HCT116 (cell line): ENCODE data around the gene RRBP1. TPM values are rescaled to one million over a fixed set of nuclear protein-coding genes. Genes with fewer than 3 reads are reported as not detected.

Source experiments
- ATAC-seq: fragments of 200-7000 bp; cut with Tn5 transposase; 2 replicates; pipeline ENCODE4 v1.9.1; 2020; ENCODE audit warnings: mild to moderate bottlenecking, moderate library complexity
- BruUV-seq: library from RNA; stranded (reverse); fragments of 400-500 nt; replicated peaks from 2 replicates; lab custom pipeline; 2021; lab: Mats Ljungman, UMichigan
- CTCF ChIA-PET: fragments of 300-600 bp; sonication (Branson Sonifier 250); formaldehyde crosslinking; loops from one replicate; lab custom pipeline; 2021; ENCODE audit warnings: antibody characterized with exemption; lab: Charles Lee
- POLR2A ChIA-PET: fragments of 300-600, 350-600 bp; sonication (Branson Sonifier 250); formaldehyde crosslinking; loops from one replicate; lab custom pipeline; 2021; ENCODE audit warnings: antibody characterized with exemption; lab: Charles Lee
- RAD21 ChIA-PET, 2 experiments: fragments of 300-600 bp; sonication (Branson Sonifier 250); formaldehyde crosslinking; loops; one replicate each; lab custom pipeline; 2023; ENCODE audit warnings: low total read pairs in 2 of 2; ENCODE audit not compliant: uncharacterized antibody in 2 of 2, unreplicated experiment in 2 of 2, low non-redundant PET in 1 of 2; lab: Charles Lee
- DNase-seq: peaks from one replicate; pipeline ENCODE4 v3.0.0-alpha.2; 2010; ENCODE audit warnings: low read depth, low spot score
- H2AFZ ChIP-seq: fragments of 200-600 bp; shearing (Covaris generic), sonication (generic); 2 replicates; pipeline ENCODE4 v1.6.1; 2017; ENCODE audit warnings: low read depth, mixed run types, mixed read lengths, antibody characterized with exemption, low read length; ENCODE audit not compliant: poor library complexity, severe bottlenecking
- H3K27ac ChIP-seq: 2 replicates; pipeline ENCODE4 v1.5.1; 2012; ENCODE audit warnings: low read depth, low read length
- H3K27me3 ChIP-seq: fragments of 200-600 bp; sonication (generic); 2 replicates; pipeline ENCODE4 v1.6.1; 2016; ENCODE audit warnings: mixed run types, low read length, mixed read lengths; ENCODE audit not compliant: insufficient read depth
- H3K36me3 ChIP-seq, 2 experiments: fragments of 200-500 bp in 1 of 2; fragments of 200-600 bp in 1 of 2; sonication (Bioruptor generic) in 1 of 2; sonication (generic) in 1 of 2; 2 replicates each; pipeline versions ENCODE4 v1.5.1 to v1.6.1; 2014 to 2016; ENCODE audit warnings: low read length in 2 of 2, inconsistent platforms in 1 of 2, mixed read lengths in 1 of 2, mixed run types in 1 of 2; ENCODE audit not compliant: insufficient read depth in 2 of 2, control insufficient read depth in 1 of 2
- H3K4me1 ChIP-seq, 2 experiments: fragments of 200-600 bp in 1 of 2; sonication (generic) in 1 of 2; 2 replicates each; pipeline versions ENCODE4 v1.5.1 to v1.6.1; 2012 to 2017; ENCODE audit warnings: low read length in 2 of 2, inconsistent platforms in 1 of 2, mild to moderate bottlenecking in 1 of 2, mixed read lengths in 1 of 2, mixed run types in 1 of 2, moderate library complexity in 1 of 2; ENCODE audit not compliant: insufficient read depth in 2 of 2, control insufficient read depth in 1 of 2
- H3K4me2 ChIP-seq: fragments of 200-600 bp; sonication (generic); 2 replicates; pipeline ENCODE4 v1.6.1; 2017; ENCODE audit warnings: mixed run types, low read length, mixed read lengths
- H3K4me3 ChIP-seq, 2 experiments: fragments of 200-600 bp in 1 of 2; sonication (generic) in 1 of 2; replicated peaks in 1 of 2; 2 replicates each; pipeline ENCODE4 v1.5.1; 2011 to 2016; ENCODE audit warnings: low read length in 2 of 2, control low read depth in 1 of 2, low read depth in 1 of 2, mild to moderate bottlenecking in 1 of 2, mixed read lengths in 1 of 2, mixed run types in 1 of 2
- H3K79me2 ChIP-seq: fragments of 200-600 bp; sonication (generic); 2 replicates; pipeline ENCODE4 v1.6.1; 2017; ENCODE audit warnings: mild to moderate bottlenecking, mixed run types, low read length, moderate library complexity, mixed read lengths; ENCODE audit not compliant: insufficient read depth
- H3K9ac ChIP-seq: fragments of 200-600 bp; sonication (generic); 2 replicates; pipeline ENCODE4 v1.6.1; 2016; ENCODE audit warnings: low read length, mixed read lengths
- H3K9me2 ChIP-seq: fragments of 200-600 bp; sonication (generic), shearing (Covaris generic); 2 replicates; pipeline ENCODE4 v1.6.1; 2017; ENCODE audit warnings: mixed run types, mild to moderate bottlenecking, moderate library complexity; ENCODE audit not compliant: insufficient read depth
- H3K9me3 ChIP-seq, 2 experiments: fragments of 200-500 bp in 1 of 2; fragments of 200-600 bp in 1 of 2; sonication (Bioruptor generic) in 1 of 2; sonication (generic) in 1 of 2; 2 replicates each; pipeline ENCODE4 v1.6.1; 2014 to 2017; ENCODE audit warnings: low read length in 2 of 2, mixed read lengths in 2 of 2, inconsistent platforms in 1 of 2, low read depth in 1 of 2, mild to moderate bottlenecking in 1 of 2, mixed run types in 1 of 2, moderate library complexity in 1 of 2; ENCODE audit not compliant: control insufficient read depth in 1 of 2, insufficient read depth in 1 of 2
- H4K20me1 ChIP-seq: fragments of 200-600 bp; sonication (generic), shearing (Covaris generic); 2 replicates; pipeline ENCODE4 v1.6.1; 2017; ENCODE audit warnings: mixed run types, mild to moderate bottlenecking, moderate library complexity; ENCODE audit not compliant: insufficient read depth
- CBX3 ChIP-seq: IDR thresholded peaks from 2 replicates; pipeline ENCODE4 v1.6.1; 2012; ENCODE audit warnings: low read depth
- ELF1 ChIP-seq: IDR thresholded peaks from 2 replicates; pipeline ENCODE4 v1.6.1; 2012; ENCODE audit warnings: low read depth, borderline replicate concordance
- EZH2 ChIP-seq: fragments of 200-600 bp; sonication (generic); IDR thresholded peaks from 2 replicates; pipeline ENCODE4 v1.6.1; 2017; ENCODE audit warnings: antibody characterized with exemption, mixed run types
- EZH2phosphoT487 ChIP-seq: fragments of 200-600 bp; IDR thresholded peaks from 2 replicates; pipeline ENCODE4 v1.6.1; 2018; ENCODE audit warnings: antibody characterized with exemption, borderline replicate concordance
- JUND ChIP-seq: IDR thresholded peaks from 2 replicates; pipeline ENCODE4 v1.6.1; 2012
- POLR2A ChIP-seq: IDR thresholded peaks from 2 replicates; pipeline ENCODE4 v1.7.0; 2011; ENCODE audit warnings: borderline replicate concordance; ENCODE audit not compliant: insufficient read depth, insufficient read length; ENCODE audit errors: extremely low read depth
- RAD21 ChIP-seq: IDR thresholded peaks from 2 replicates; pipeline ENCODE4 v1.6.1; 2012; ENCODE audit warnings: low read depth, mild to moderate bottlenecking
- SIN3A ChIP-seq: IDR thresholded peaks from 2 replicates; pipeline ENCODE4 v1.6.1; 2012; ENCODE audit warnings: low read depth
- SRF ChIP-seq: IDR thresholded peaks from 2 replicates; pipeline ENCODE4 v1.6.1; 2012; ENCODE audit warnings: low read depth
- TCF7L2 ChIP-seq: IDR thresholded peaks from 2 replicates; pipeline ENCODE4 v1.7.0; 2011; ENCODE audit warnings: borderline replicate concordance, inconsistent platforms; ENCODE audit not compliant: insufficient read depth, insufficient read length; ENCODE audit errors: extremely low read depth
- ZFX ChIP-seq: fragments of 450-650 bp; IDR thresholded peaks from 2 replicates; pipeline ENCODE4 v1.6.1; 2017
- ZNF274 ChIP-seq: fragments of 200-500 bp; sonication (Bioruptor generic); IDR thresholded peaks from 2 replicates; pipeline ENCODE4 v1.6.1; 2014; ENCODE audit warnings: mild to moderate bottlenecking, low read depth, low read length, inconsistent platforms
- intact Hi-C: fragments of 100-400 bp; cut with micrococcal nuclease; formaldehyde crosslinking; loops from 2 replicates; pipeline ENCODE4 v1.10.0; 2022
- total RNA-seq: library from RNA; stranded (reverse); gene quantifications from one replicate; pipeline ENCODE4 v1.2.1, GENCODE V29; 2021; ENCODE audit not compliant: unreplicated experiment
- TF ChIP-seq, protein P1 (sequence below), 3 experiments: fragments of 200-600 bp in 1 of 3; sonication (generic) in 1 of 3; IDR thresholded peaks in 2 of 3; conservative IDR thresholded peaks in 1 of 3; 2 replicates each; pipeline ENCODE4 v1.5.1; 2012 to 2017; ENCODE audit warnings: low read depth in 2 of 3, low read length in 2 of 3, antibody characterized with exemption in 1 of 3, borderline replicate concordance in 1 of 3, control low read depth in 1 of 3, mild to moderate bottlenecking in 1 of 3, mixed read lengths in 1 of 3, mixed run types in 1 of 3, moderate library complexity in 1 of 3; ENCODE audit not compliant: insufficient read depth in 1 of 3
- TF ChIP-seq, protein P2 (sequence below): IDR thresholded peaks from 2 replicates; pipeline ENCODE4 v1.6.1; 2012; ENCODE audit warnings: low read depth
- TF ChIP-seq, protein P3 (sequence below): IDR thresholded peaks from 2 replicates; pipeline ENCODE4 v1.6.1; 2011; ENCODE audit warnings: mild to moderate bottlenecking, low read length, moderate library complexity; ENCODE audit not compliant: insufficient replicate concordance; ENCODE audit errors: extremely low read depth

Gene RRBP1
- total RNA-seq, 1 experiment from 2014 or later, result 123 TPM

DNA sequence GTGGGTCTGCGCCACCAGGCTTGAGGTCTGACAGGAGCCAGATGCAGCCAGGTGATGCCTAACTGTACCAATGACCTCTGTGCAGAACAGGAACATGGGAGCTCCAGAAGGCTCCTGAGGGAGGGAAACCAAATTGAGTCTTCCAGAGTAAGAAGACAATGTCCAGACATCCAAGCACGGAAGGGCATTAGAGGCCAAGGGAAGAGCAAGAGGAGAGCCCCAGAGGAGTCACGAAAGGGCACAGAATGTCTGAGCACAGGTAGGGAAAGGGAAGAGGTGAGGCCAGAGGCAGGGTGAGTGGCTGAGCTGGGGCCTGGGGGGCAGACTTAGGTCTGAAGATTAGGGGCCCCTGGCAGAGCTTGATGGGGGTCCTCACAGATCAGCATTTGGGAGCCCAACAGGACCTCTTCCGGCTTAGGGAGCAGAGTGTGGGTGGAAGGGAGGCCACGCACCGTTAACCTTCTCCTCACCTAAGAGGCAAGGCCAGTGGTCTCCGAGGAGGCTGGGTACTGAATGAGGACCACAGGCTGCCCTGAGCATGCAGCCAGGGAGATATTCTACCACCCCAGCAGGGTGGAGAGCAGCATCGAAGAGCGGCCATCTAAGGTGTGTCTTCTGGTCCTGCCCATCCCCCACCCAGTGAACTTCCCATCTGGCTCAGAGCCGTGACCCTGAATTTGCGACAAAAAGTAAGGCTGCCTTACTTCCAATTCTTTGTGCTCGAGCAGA, 41.7 kb downstream of the RRBP1 start:
- TF ChIP-seq ELF1 (no peak), EZH2 (no peak), TCF7L2 (no peak), RAD21 (no peak), ZFX (no peak), SIN3A (no peak), ZNF274 (no peak), POLR2A (no peak), EZH2phosphoT487 (no peak), CBX3 (no peak), SRF (no peak), JUND (no peak)
- TF ChIP-seq, protein P1, sequence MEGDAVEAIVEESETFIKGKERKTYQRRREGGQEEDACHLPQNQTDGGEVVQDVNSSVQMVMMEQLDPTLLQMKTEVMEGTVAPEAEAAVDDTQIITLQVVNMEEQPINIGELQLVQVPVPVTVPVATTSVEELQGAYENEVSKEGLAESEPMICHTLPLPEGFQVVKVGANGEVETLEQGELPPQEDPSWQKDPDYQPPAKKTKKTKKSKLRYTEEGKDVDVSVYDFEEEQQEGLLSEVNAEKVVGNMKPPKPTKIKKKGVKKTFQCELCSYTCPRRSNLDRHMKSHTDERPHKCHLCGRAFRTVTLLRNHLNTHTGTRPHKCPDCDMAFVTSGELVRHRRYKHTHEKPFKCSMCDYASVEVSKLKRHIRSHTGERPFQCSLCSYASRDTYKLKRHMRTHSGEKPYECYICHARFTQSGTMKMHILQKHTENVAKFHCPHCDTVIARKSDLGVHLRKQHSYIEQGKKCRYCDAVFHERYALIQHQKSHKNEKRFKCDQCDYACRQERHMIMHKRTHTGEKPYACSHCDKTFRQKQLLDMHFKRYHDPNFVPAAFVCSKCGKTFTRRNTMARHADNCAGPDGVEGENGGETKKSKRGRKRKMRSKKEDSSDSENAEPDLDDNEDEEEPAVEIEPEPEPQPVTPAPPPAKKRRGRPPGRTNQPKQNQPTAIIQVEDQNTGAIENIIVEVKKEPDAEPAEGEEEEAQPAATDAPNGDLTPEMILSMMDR (IDR thresholded peaks at IDR 0.05 in 2 of 3, conservative IDR thresholded peaks at IDR 0.05 in 1 of 3; ENCODE audit: borderline replicate concordance in 1 of 3, insufficient read depth in 1 of 3, low read depth in 2 of 3, low read length in 2 of 3), result no peak
- TF ChIP-seq, protein P2, sequence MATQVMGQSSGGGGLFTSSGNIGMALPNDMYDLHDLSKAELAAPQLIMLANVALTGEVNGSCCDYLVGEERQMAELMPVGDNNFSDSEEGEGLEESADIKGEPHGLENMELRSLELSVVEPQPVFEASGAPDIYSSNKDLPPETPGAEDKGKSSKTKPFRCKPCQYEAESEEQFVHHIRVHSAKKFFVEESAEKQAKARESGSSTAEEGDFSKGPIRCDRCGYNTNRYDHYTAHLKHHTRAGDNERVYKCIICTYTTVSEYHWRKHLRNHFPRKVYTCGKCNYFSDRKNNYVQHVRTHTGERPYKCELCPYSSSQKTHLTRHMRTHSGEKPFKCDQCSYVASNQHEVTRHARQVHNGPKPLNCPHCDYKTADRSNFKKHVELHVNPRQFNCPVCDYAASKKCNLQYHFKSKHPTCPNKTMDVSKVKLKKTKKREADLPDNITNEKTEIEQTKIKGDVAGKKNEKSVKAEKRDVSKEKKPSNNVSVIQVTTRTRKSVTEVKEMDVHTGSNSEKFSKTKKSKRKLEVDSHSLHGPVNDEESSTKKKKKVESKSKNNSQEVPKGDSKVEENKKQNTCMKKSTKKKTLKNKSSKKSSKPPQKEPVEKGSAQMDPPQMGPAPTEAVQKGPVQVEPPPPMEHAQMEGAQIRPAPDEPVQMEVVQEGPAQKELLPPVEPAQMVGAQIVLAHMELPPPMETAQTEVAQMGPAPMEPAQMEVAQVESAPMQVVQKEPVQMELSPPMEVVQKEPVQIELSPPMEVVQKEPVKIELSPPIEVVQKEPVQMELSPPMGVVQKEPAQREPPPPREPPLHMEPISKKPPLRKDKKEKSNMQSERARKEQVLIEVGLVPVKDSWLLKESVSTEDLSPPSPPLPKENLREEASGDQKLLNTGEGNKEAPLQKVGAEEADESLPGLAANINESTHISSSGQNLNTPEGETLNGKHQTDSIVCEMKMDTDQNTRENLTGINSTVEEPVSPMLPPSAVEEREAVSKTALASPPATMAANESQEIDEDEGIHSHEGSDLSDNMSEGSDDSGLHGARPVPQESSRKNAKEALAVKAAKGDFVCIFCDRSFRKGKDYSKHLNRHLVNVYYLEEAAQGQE, result no peak
- TF ChIP-seq, protein P3, sequence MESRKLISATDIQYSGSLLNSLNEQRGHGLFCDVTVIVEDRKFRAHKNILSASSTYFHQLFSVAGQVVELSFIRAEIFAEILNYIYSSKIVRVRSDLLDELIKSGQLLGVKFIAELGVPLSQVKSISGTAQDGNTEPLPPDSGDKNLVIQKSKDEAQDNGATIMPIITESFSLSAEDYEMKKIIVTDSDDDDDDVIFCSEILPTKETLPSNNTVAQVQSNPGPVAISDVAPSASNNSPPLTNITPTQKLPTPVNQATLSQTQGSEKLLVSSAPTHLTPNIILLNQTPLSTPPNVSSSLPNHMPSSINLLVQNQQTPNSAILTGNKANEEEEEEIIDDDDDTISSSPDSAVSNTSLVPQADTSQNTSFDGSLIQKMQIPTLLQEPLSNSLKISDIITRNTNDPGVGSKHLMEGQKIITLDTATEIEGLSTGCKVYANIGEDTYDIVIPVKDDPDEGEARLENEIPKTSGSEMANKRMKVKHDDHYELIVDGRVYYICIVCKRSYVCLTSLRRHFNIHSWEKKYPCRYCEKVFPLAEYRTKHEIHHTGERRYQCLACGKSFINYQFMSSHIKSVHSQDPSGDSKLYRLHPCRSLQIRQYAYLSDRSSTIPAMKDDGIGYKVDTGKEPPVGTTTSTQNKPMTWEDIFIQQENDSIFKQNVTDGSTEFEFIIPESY, result no peak
- H4K20me1 ChIP-seq, result no peaks in the 10 kb centered on the region
- POLR2A ChIA-PET, result no interaction called here

More for the DNA sequence above, 41.7 kb downstream of the RRBP1 start:
- Histone ChIP-seq H2AFZ (no peak overlapping the region), H3K9me2 (no peaks in the 10 kb centered on the region), H3K4me3 (no peak overlapping the region), H3K9ac (no peak overlapping the region), H3K36me3 (peaks cover 6 to 14% of the 10 kb centered on the region in 2 experiments; a peak in 2 of 4 replicates), H3K79me2 (peaks cover 22% of the 10 kb centered on the region), H3K4me1 (no peaks in the 10 kb centered on the region), H3K27me3 (no peaks in the 10 kb centered on the region), H3K27ac (no peak overlapping the region), H3K4me2 (no peak overlapping the region), H3K9me3 (no peaks in the 10 kb centered on the region)
- no TSS peak for BruUV-seq
- no peak for ATAC-seq
- intact Hi-C loops, result no loop called here
- DNase-seq, result no peak
- RAD21 ChIA-PET, result no interaction called here
- CTCF ChIA-PET, result no interaction called here
